ENCODE measurements around the gene NPW.

Gene NPW

GRCh38 chr16:2037115-2037514, 17.5 kb downstream of the NPW start:
- no peak for DNase-seq

- no peak for DNase-seq
These were observed 18.2 kb downstream of the NPW start for GRCh38 chr16:2037647-2038381.

- DNase-seq = no peak
These were observed 19.0 kb downstream of the NPW start for GRCh38 chr16:2038382-2039231.

GRCh38 chr16:2039274-2040031, 19.9 kb downstream of the NPW start:
- DNase-seq = no peak

GRCh38 chr16:2040041-2040786, 20.6 kb downstream of the NPW start:
- DNase-seq = no peak

- no peak for DNase-seq
These were observed 21.4 kb downstream of the NPW start for GRCh38 chr16:2040787-2041522.

GRCh38 chr16:2042171-2042985, 22.8 kb downstream of the NPW start:
- DNase-seq = no peak

- no peak for DNase-seq
These were observed 23.5 kb downstream of the NPW start for GRCh38 chr16:2042986-2043666.

- DNase-seq = no peak
These were observed 24.3 kb downstream of the NPW start for GRCh38 chr16:2043667-2044451.

- DNase-seq = no peak
These were observed 25.0 kb downstream of the NPW start for GRCh38 chr16:2044541-2044940.

- no peak for DNase-seq
These were observed 26.6 kb downstream of the NPW start for GRCh38 chr16:2045965-2046892.

- DNase-seq = no peak
These were observed 27.3 kb downstream of the NPW start for GRCh38 chr16:2046893-2047329.

- DNase-seq = peak; percentile 93
These were observed 27.9 kb downstream of the NPW start, which contains the start of the genes NTHL1 and TSC2 for GRCh38 chr16:2047330-2048115. Gene NTHL1 (minus strand): TSS chr16:2047834. CDS start chr16:2047823, 11 bp downstream. Gene TSC2 (plus strand): TSS chr16:2047985. CDS start chr16:2048616, 631 bp downstream.

GRCh38 chr16:2048116-2048543, 28.5 kb downstream of the NPW start:
- DNase-seq = no peak

GRCh38 chr16:2053211-2053610, 33.6 kb downstream of the NPW start:
- no peak for DNase-seq

- DNase-seq = no peak
These were observed 34.3 kb downstream of the NPW start for GRCh38 chr16:2053897-2054296.

GRCh38 chr16:2054543-2055245, 35.1 kb downstream of the NPW start:
- no peak for DNase-seq
